Activated CD8-positive, alpha-beta T cell treated with anti-CD3 and anti-CD28 coated beads for 36 hours (primary cell): ENCODE results near the gene MXD3. TPM values are rescaled to one million over a fixed set of nuclear protein-coding genes. Genes with fewer than 3 reads are reported as not detected.
A peak's percentile ranks its signal among the peaks of the same experiment; 100 is the strongest.

Experiments used
- ATAC-seq: fragments of 200-7000 bp; cut with Tn5 transposase; one replicate; pipeline ENCODE4 v1.10.0; 2021; ENCODE audit warnings: mild to moderate bottlenecking, moderate library complexity
- CTCF ChIA-PET: fragments of 350-600 bp; sonication (Branson Sonifier 250); formaldehyde crosslinking; loops from one replicate; lab custom pipeline; 2021; ENCODE audit warnings: antibody characterized with exemption; lab: Charles Lee
- POLR2A ChIA-PET: fragments of 350-600 bp; sonication (Branson Sonifier 250); formaldehyde crosslinking; loops from one replicate; lab custom pipeline; 2021; ENCODE audit warnings: antibody characterized with exemption; lab: Charles Lee
- DNase-seq: peaks from one replicate; pipeline ENCODE4 v3.0.0-alpha.2; 2020
- H3K27ac Mint-ChIP-seq: one replicate; pipeline ENCODE4 v1.8.0; 2021; ENCODE audit warnings: mild to moderate bottlenecking, mixed read lengths
- H3K27me3 Mint-ChIP-seq: one replicate; pipeline ENCODE4 v1.8.0; 2021; ENCODE audit warnings: mixed read lengths
- H3K36me3 Mint-ChIP-seq: one replicate; pipeline ENCODE4 v1.8.0; 2021; ENCODE audit warnings: low read depth, mixed read lengths
- H3K4me1 Mint-ChIP-seq: one replicate; pipeline ENCODE4 v1.8.0; 2021; ENCODE audit warnings: low read depth, mixed read lengths
- H3K4me3 Mint-ChIP-seq: one replicate; pipeline ENCODE4 v1.8.0; 2021; ENCODE audit warnings: mild to moderate bottlenecking, moderate library complexity, mixed read lengths
- H3K9me3 Mint-ChIP-seq: one replicate; pipeline ENCODE4 v1.8.0; 2021; ENCODE audit warnings: mixed read lengths
- CTCF ChIP-seq: fragments of 200-600 bp; IDR thresholded peaks from one replicate; pipeline ENCODE4 v1.8.0; 2022; ENCODE audit warnings: antibody characterized with exemption, mild to moderate bottlenecking
- intact Hi-C: fragments of 100-400 bp; cut with micrococcal nuclease; formaldehyde crosslinking; loops from one replicate; pipeline ENCODE4 v1.10.0; 2022
- total RNA-seq, 2 experiments: library from RNA; stranded (reverse); gene quantifications; one replicate each; pipeline ENCODE4 v1.2.3, GENCODE V29; 2021

Gene MXD3
- total RNA-seq, 2 experiments from 2014 or later = 19.3 to 25.1 TPM

GRCh38 chr5:177300951-177301350 lies 10.7 kb downstream of the MXD3 start:
- H3K27ac Mint-ChIP-seq = peak overlapping the region; percentile 64
- no peaks in the 10 kb centered on the region for H3K9me3 Mint-ChIP-seq
- TF ChIP-seq CTCF = no peak
- H3K36me3 Mint-ChIP-seq = peaks cover 44% of the 10 kb centered on the region
- H3K4me1 Mint-ChIP-seq = peaks cover 63% of the 10 kb centered on the region
- no peak overlapping the region for H3K4me3 Mint-ChIP-seq
- no peak for ATAC-seq
- POLR2A ChIA-PET = interaction anchor here (0.6 to 1.1 kb wide), 2 partner anchors 153 to 885 kb away, joined by 3 to 4 read pairs; partner anchors contain the start of gene CLTB
- no peaks in the 10 kb centered on the region for H3K27me3 Mint-ChIP-seq
- CTCF ChIA-PET = interaction anchor here (0.9 to 7.0 kb wide), 6 partner anchors 9 to 201 kb away, joined by 3 to 43 read pairs (median 6); no protein-coding TSS in a partner anchor
- no peak for DNase-seq
- intact Hi-C loops = loop anchor here (5.0 kb wide), 1 partner anchor 189 kb away; no protein-coding TSS in a partner anchor

DNA sequence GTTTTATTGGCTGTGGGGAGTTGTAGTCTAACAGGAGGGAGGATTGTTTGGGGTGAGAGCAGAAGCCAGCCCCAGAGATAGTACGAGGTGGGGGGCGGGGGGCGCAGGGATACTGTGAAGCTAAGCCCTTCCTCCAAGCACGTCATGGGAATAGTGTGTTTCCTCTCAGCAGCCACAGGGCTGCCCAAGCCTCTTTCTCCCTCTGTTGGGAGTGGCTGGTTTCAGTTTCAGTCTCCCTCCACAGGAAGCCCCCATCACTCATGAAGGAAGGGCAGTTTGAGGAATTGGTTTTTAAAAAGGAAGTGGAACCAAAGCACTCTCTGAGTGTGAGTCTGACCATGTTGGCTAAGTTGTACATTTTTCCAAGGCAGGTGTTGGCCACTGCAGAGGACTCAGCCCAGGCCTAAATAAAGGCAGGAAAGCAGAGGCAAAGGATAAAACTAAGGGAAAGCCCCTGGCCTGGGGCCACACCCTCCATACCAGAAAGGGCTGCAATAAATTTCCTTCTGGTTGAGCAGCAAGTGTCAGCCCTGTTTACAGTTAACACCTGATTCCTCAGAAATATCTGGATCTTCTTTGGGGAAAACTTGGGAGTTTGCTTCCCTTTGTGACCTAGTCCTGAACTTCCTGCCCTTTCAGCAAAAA lies 11.3 kb downstream of the MXD3 start:
- TF ChIP-seq CTCF = no peak
- peak; percentile 49 for ATAC-seq
- Mint-ChIP-seq H3K27ac (peak overlapping the region; percentile 64), H3K4me1 (peaks cover 63% of the 10 kb centered on the region), H3K36me3 (peaks cover 44% of the 10 kb centered on the region), H3K4me3 (no peak overlapping the region), H3K27me3 (no peaks in the 10 kb centered on the region), H3K9me3 (no peaks in the 10 kb centered on the region)
- ChIA-PET CTCF (interaction anchor here (1.2 to 7.0 kb wide), 5 partner anchors 9 to 201 kb away, joined by 3 to 43 read pairs (median 16); no protein-coding TSS in a partner anchor), POLR2A (no interaction called here)
- intact Hi-C loops = loop anchor here (5.0 kb wide), 1 partner anchor 188 kb away; no protein-coding TSS in a partner anchor
- DNase-seq = peak; percentile 68

DNA sequence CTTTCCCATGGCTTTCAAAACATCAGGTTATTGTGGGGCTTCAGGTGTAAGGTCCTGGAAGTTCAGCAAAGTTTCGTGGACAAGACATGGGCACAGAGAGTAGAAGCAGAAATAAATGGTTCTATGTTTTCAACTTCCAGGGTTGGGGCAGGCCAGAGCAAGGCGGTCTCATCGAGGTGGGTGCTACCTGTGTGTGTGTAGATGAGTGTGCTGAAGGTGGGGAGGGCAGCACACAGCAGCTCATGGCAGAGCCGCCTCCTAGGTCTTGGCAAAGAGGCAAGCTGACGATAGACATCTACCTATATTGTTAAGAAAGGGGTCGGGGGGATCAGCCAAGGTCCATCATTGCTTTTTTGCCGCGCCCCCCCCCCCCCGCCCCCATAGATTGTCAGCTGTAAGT lies 12.0 kb downstream of the MXD3 start:
- TF ChIP-seq CTCF = no peak
- ChIA-PET CTCF (interaction anchor here (0.7 to 7.0 kb wide), 4 partner anchors 10 to 202 kb away, joined by 3 to 43 read pairs (median 20); no protein-coding TSS in a partner anchor), POLR2A (no interaction called here)
- peaks cover 61% of the 10 kb centered on the region for H3K4me1 Mint-ChIP-seq
- ATAC-seq (no peak), DNase-seq (no peak)
- no peaks in the 10 kb centered on the region for H3K27me3 Mint-ChIP-seq
- no peaks in the 10 kb centered on the region for H3K9me3 Mint-ChIP-seq
- no peak overlapping the region for H3K4me3 Mint-ChIP-seq
- peak overlapping the region; percentile 77 for H3K27ac Mint-ChIP-seq
- peaks cover 43% of the 10 kb centered on the region for H3K36me3 Mint-ChIP-seq
- intact Hi-C loops = loop anchor here (5.0 kb wide), 1 partner anchor 187 kb away; no protein-coding TSS in a partner anchor

DNA sequence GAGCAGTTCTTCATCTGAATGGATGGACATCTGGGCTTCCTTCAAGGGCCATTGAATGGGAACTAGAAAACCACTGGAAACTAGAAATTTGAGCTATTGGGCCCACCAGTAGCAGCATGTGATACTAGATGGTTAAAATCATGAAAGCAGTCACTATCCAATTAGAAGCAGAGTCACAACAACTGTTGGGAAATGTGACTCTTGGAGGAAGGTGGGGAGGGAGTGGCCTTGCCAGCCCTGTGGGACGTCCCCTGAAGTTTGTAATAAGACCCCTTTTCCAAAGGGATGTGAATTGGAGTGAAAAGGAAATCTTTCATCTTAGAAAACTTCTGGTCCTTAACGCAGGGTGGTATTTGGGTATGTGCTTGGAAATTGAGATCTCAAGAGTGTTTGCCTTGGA lies 13.8 kb downstream of the MXD3 start:
- H3K27me3 Mint-ChIP-seq = no peaks in the 10 kb centered on the region
- peaks cover 61% of the 10 kb centered on the region for H3K4me1 Mint-ChIP-seq
- no peak for ATAC-seq
- H3K9me3 Mint-ChIP-seq = no peaks in the 10 kb centered on the region
- TF ChIP-seq CTCF = no peak
- H3K4me3 Mint-ChIP-seq = no peak overlapping the region
- no peak for DNase-seq
- no peak overlapping the region for H3K27ac Mint-ChIP-seq
- H3K36me3 Mint-ChIP-seq = peaks cover 43% of the 10 kb centered on the region
- ChIA-PET POLR2A (interaction anchor here (1.2 kb wide), 1 partner anchor 16 kb away, joined by 3 read pairs; no protein-coding TSS in a partner anchor), CTCF (interaction anchor here (0.9 to 7.0 kb wide), 5 partner anchors 11 to 185 kb away, joined by 3 to 43 read pairs (median 5); no protein-coding TSS in a partner anchor)
- intact Hi-C loops = no loop called here

DNA sequence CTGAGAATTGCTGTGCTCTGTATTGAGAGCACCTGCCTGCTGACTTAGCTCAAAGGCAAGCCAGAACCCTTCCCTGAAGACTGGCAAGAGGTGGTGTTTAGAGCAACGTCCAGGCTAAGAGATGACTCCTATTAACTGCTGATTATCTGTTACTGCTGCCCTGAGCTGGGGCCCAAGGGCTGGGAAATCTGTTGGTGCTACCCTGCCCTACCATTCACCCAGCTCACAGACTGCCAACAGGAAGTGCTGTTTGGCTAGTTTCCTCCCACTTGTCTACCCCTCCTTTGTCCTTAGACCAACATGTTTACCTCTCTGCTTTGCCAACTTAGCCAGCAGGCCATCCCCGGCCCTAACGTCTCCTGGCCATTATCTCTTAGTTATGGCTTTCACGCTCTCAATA lies 15.1 kb downstream of the MXD3 start:
- no peaks in the 10 kb centered on the region for H3K27me3 Mint-ChIP-seq
- peak overlapping the region; percentile 74 for H3K27ac Mint-ChIP-seq
- peaks cover 51% of the 10 kb centered on the region for H3K36me3 Mint-ChIP-seq
- ChIA-PET CTCF (interaction anchor here (1.0 to 7.0 kb wide), 3 partner anchors 13 to 184 kb away, joined by 3 to 43 read pairs (median 36); no protein-coding TSS in a partner anchor), POLR2A (no interaction called here)
- intact Hi-C loops = no loop called here
- ATAC-seq (no peak), DNase-seq (no peak)
- H3K4me3 Mint-ChIP-seq = no peak overlapping the region
- no peak for TF ChIP-seq CTCF
- peaks cover 51% of the 10 kb centered on the region for H3K4me1 Mint-ChIP-seq
- H3K9me3 Mint-ChIP-seq = no peaks in the 10 kb centered on the region
